ENCODE results near the gene TMEM253.

TMEM253 gene

DNA sequence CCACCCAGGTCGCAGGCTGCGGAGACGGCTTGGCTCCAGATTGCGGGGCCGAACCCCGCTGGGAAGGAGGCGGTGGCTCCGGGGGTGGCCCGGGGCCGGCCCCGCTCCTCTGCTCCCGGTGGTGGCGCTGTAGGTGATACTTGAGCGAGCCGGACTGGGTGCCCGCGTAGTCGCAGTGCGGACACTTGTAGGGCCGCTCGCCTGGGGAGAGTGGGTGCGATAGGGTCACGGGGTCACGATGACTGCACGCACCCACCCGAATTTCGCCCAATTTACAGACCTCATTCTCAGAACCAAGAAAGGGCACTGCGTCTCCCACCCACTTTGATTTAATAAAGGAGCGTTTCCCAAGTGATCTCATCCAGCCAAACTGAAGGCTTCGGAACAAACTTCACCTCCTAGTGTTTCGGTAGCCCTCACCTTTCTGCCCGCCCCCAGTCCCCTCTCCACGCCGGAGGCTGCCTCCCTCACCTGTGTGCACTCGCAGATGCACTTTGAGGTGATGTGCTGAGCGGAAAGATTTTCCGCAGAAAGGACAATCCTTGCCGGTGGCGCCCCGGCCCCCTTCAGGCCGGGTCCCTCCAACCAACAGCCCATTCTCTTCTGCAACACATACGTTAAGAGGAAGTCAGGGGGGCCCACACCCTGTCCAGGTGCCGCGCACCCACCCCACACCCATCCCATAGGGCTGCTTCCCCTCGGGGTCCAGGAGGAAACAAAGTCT is 9.8 kb upstream of the TMEM253 start:
- DNase-seq, result no peak

DNA sequence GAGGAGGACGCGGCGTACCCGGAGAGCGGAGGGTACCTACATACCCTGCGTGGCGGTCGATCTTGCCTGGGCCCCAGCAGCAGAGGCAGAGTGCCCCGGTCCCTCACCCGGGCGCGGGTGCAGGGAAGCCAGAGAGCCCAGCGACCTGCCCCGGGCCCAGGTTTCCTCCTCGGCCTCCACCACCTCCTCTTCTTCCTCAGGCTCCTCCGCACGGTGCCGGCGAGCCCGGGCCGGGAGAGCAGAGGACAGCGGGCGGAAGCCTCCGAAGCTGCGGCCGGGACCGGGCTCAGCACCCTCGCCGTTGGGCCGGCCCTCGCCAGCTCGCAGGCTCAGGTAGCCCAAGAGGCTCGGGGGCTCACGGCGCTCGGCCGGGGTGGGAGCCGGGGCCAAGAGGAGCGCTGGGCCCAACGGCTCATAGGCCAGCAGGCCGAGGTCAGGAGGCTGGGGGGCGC is 9.0 kb upstream of the TMEM253 start:
- DNase-seq, result no peak

DNA sequence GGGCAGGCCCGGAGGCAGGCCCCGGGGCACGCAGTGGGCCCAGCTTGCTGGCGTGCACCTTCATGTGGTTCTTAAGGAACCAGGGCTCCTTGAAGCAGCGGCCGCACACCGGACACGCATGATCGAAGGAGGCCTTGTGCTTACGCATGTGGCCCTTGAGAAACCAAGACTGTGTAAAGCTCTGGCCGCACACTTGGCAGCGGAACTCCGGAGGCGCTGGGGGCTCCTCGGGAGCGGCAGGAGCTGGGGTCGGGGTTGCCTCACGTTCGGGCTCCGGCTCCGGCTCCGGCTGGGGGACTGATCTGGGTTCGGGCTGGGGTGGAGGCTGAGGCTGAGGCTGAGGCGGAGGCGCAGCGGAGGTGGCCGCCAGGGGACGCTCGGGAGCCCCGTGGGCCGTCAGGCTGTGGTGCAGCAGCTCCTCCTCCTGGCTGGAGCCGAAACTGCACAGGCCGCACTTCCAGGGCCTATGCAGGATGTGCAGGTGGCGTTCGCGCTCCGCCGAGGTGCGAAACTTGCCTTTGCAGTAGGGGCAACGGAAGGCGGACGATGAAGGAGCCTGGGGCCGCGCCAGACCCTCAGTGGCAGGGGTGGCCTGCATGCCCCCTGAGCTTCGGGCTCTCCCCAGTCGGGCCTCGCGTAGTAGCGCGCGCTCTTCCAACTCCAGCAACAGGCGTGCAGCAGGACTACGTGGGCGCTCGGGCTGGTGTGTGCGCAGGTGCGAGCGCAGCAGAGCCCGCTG is 8.4 kb upstream of the TMEM253 start:
- peak; percentile 95 for DNase-seq

DNA sequence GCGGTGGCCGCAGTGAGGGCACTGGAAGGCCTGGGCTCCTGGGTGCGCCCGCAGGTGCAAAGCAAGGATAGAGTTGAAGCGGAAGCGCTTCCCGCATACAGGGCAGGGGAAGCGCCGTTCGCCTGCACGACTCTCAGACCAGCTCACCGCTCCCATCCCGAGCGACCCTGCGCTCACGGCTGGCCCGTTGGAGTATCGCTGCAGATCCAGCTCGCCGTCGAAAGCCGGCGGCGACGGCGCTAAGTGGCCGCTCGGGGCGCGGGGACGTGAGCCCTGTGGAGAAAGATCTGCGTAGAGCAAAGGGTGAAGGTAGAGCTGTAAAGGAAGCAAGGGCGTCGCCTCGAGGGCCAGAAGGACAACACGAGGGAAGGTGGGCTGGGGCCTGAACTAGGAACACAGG is 7.8 kb upstream of the TMEM253 start:
- no peak for DNase-seq

DNA sequence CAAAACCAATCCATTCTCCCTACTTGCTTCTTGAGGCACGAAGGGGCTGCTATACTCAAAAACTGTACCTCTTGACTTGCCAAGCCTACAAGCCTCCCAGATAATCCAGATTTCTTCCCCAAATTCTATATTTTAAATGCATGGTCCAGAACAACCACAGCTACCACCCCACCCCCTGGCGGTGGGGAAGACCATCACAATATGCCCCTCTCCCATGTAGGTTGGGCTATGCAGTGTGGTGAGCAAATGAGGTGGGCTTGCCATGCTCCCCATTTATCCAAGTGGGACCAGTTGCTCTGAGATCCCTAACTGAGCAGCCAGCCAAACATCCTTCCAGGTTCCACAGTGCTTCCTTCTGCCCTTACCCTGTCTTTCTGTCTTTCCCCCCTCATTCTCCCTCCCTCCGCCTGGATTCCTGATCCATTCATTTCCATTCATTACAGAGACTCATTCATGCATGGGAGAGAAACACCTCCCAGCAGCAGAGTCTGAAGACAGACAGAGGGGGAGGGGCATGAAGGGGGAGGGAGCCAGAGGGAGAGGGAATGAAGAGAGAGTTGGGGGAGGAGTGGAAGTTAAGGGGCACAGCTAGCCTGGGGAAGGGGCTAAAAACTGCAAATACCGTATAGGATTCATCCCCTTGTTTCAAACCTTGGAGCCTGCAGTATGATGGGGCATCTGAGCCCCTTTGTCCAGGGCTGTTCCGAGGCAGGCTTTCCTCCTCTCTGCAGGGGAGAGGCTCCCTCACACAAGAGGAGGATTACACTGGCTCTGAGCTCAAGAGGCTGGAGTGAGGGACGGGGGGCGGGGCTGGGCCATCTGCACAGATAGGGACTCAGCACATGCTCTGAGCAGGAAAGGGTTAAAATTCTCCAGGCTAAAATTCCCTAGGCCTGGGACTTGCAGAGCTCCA is 6.8 kb upstream of the TMEM253 start:
- DNase-seq, result no peak

DNA sequence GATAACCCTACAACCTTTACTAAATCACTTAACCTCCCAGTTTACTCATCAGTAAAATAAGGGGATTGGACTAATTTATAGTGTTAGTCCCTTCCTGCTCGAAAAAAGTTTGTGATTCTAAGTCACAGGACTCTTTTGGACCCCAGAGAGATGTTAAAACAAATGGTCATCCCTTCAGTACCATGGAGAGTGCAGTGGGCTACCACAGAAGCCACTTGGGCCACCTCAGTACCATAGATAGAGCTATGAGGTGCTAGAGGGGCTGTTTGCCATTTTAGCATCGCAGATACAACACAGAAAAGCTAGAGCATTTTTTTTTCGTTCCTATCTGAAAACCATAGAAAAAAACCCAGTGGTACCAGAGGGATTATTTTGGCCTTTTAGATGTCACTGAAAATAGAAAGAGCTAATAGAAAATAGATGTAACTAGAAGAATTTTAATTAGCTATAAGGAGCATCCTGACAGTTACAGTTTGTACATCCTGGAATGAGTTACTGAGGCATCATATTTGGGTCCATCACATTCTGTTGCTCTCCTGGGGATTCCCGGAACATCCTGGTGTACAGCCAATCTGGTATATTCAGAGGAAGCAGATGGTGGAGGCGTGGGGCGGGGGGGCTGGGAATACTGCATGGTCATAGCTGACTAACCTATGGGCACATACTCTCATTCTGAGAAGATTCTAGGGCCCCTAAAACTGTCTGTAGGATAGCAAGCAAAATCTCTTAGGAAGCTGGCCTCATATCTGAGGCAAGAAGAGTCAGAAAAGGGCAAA is 5.2 kb upstream of the TMEM253 start:
- DNase-seq, result no peak

DNA sequence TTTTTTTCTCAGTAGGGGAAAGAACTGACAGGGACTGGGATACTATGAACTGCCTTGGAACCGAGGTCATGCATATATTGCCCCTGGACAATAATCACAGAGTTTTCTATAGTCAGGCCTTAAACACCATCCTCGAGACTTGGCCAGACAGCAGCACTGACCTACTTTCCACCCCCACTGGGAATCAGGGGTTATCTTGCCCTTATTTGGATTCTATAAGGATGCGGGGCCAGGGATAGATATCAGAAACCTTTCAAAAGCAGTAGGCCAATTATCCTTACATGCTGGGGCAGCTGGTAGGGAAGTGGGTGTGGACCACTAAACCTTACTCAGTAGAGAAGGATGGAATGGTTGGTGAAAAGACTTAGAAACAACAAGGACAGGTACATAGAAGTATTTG is 4.4 kb upstream of the TMEM253 start:
- DNase-seq, result no peak

DNA sequence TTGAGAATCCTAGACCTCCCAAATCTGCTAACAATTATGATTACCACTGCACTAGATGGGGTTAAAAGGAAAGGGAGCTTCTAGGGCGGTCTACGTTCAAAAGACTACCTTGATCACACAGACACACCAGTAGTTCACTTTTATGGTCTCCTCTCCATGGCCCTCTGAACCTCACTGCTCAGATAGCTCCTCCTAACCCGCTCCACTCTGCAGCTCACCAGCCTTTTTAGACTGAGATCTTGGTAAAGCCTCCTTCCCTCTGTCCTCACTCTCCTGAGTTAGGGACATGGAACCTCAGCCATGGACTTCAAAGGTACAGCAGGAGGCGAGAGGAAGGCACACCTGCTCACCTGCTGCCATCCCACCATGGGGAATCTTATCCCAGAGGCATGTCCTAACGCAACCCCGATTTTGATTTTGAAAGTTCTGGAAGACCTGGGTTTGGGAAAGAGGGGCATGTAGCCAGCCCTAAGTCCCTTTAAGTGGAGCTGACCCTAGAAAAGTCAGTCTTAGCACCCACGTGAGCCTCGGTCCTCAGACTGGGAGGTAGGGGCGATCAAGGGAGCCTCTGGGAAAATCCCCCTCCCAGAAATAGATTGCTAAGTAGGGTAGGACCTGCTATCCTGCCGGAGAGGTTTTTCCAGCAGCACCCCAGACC is 3.8 kb upstream of the TMEM253 start:
- DNase-seq, result no peak

DNA sequence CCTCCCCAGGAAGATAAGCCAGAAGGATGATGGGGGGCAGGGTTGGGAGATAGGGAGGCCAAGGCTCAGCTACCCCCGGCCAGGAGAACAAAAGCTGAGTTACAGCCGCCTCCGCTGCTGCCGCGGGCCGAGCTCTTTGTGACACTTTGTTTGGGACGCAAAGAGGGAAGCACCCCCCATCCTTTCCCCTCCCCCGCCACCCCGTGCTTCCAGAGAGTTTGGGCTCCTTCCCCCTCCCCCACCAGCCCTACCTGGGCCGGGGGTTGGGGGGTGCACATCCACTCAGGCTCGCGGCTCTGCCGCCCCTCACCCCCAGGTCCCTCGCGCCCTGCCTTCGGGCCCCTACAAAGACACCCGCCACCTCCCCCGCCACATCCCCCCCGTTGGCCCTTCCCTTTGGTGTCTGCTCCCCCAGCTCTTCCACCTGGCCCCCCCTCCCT is 3.2 kb upstream of the TMEM253 start:
- no peak for DNase-seq

DNA sequence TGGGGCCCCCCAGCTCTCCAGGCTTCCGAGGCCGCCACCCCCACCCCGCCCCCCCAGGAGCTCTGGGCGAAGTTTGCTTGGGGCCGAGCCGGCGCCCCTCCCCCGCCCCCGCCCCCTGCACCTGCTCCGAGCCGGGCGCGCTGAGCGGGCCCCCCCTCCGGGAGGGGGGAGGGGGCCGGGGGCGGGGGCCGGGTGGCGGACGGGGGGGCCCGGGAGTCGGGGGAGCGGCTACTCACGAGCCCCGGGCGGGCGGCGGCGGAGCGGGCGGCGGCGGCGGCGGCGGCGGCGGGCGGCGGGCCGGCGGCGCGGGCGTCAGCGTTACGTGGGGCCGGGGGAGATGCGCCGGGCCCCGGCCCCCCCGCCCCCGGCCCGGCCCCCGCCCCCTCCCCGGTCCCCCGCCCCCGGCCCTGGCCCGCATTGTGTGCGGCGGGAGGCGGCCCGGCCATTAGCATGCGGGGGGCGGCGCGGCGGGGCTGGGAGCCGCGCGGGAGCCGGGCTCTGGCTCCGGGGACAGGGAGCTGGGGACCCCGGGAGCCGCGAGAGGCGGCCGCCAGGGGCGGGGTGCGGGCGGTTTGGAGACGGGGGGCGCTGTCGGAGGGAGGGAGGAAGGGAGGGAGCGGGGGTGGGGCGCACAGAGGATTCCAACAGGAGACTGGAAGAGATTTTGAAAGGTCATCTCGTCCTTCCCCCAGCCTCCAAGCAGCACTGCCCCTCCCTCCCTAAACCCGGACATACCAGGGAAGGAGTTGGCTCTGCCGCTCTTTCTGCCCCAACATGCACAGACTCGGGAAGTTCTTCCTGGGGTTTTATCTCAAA is 2.6 kb upstream of the TMEM253 start, which contains the start of gene ZNF219:
TSS of gene ZNF219 (minus strand) at position 580 of the 816 bp plus-strand sequence. CDS start 5,064 bp downstream, outside the sequence.
- peak; percentile 26 for DNase-seq

DNA sequence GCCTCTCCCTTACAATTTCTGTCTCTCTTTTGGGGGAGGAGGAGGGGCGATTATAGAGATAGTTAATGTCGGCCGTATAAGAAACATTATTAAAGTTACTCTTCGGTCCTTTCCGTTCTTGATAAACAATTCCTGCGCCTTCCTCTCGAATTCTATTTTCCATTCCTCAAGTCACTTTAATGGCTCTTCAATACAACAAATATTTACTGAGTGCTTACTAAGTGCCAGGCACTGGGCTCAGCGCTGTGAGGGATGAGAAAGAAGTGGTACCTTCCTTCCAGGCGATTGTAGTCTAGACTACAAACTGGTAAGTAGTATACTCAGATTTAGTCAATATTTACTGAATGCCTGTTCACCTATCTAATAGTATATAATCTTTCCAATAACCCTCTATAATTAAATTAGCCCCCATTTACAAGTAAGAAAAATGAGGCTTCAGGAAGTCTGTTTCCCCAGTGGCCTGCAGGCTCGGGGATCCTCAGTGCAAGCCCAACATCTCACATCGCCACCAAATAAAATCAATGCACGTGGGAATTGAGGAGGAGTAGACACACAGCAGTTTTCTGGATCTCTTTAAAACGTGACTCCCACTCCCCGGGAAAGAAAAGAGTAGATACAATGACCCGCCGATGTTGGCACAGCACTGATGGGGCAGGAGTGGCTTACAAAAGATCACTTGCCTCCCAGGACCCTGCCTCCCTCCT is 1.8 kb upstream of the TMEM253 start:
- no peak for DNase-seq

DNA sequence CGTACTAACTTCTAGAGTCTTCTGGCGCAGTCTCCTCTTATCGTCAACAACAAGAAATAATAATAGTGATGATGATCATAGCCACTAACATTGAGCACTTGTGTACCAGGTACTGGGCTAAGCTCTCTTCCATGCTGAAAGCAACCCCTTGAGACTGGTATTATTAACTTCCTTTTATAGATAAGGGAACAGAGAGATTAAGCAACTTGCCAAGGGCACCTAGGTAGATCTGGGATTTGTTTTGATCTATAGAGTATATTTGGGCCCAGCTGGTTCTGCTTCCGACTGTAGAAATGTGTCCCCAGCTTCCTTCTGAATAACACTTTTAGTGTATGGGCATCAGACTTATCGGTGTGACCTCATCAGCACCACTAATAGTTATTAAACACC is 1.3 kb upstream of the TMEM253 start:
- DNase-seq, result no peak

DNA sequence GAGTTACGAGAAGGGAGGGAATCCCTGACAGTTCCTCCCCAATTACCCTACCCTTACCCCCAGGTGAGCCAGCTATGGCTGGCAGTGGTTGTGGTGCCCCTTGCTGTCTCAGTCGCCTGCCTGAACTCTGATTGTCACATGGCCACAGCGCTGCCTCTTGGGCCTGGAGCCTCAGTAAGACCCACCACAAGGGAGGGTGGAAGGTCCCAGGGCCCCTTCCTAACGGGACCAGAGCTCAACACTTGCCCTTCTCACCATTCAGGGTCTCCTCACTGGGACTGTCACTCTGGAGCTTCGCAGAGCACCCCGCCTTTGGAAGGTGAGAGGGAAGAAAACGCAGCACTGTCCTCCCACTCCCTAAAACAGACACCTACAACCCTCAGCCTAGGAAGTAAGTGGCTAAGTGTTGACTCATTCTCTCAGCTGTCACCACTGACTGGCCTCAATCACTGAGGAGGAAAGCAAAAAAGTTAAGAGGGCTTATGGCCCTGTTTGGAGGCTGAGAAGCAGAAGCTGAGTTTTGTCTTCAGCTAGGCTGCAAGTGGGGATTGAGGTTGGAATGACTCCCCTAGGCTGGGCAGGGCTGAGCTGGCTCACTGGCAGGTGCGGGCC is 1.0 kb downstream of the TMEM253 start:
- no peak for DNase-seq

DNA sequence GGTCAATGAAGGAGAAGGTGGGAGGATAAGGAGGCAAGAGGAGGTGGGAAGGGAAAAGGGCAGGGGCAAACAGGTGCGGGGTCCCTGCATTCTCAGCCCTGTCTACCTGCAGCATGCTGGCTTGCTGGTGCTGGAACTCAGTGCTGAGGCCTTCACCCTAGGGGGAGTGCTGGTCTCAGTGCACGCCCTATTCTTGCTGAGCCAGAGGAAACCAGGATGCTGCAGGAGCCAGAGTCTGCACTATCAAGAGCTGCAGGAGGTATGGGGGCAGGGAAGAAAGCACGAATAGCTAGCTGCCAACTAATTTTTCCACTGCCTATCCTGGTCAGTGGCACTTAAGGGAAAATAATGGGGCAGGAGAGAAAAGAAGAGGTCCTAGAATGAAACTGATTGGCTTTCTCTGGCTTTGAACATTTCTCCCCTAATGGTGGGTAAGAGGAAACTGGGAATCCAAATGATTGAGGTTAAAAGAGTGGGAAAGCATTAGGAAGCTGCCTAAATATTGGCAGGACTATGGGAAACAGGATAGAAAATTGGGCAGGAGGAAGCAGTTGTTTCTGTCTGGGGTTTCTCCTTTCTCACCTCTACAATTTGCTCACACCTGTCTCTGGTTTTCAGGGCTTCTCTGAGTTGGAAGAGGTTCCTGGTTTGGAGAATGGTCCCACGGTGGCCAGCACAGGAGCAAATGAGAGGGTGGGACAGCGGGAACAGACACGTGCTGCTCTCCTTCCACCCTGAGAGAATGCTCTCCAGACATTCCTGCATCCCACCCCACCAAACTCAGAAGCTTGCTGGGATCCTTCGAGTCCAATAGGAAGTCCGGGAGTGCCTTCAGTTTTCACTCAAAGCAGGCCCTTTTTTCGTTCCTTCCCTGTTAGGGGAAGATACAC is 1.9 kb downstream of the TMEM253 start:
- DNase-seq, result no peak

DNA sequence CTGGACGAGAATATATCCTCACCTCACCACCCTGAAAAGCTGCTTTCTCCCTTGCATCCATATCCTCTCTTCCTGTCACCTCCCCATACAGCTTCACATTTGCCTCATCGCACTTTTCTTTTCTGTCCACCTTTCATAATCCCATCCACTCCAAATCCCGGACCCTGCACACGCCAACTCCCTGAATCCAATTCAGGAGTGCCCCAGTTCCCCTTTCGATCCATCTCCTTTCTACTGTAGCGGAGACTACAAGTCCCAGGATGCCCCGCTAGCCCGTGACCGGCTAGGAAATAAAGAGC is 2.5 kb downstream of the TMEM253 start:
- no peak for DNase-seq

DNA sequence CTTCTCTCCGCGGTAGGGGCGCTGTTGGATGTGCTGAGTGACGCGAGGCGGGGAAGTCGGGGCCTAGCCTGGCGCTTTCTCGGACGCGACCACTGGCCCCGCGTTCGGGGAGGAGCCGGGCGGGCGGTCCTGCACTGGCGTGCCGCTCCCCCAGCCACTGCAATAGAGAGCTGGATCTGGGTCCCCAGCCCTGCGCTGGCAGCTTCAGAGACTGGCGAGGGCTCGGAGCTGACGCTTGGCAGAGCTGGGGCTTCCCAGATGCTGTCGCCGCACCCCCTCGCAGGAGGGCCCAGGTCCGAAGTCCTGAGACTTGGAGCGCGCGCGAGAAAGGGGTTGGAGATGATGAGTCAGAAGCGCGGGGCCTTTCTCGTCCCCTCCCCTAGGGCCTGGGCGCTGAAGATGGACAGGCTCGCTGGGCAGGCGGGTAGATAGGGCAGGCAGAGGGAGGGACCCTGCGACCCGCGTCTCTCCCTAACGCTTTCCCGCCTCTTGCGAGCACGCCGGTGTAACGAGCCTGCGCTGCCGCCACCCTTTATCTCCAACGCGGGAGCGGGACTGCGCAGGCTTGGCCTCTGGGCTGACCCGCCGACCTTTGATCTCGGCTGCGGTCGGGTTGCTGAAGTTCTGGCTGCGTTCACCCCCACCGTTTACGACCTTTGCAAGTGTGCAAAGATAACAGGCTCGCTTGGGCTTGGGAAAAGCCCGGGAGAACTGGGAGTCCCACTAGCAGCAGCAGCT is 3.0 kb downstream of the TMEM253 start:
- peak; percentile 93 for DNase-seq

DNA sequence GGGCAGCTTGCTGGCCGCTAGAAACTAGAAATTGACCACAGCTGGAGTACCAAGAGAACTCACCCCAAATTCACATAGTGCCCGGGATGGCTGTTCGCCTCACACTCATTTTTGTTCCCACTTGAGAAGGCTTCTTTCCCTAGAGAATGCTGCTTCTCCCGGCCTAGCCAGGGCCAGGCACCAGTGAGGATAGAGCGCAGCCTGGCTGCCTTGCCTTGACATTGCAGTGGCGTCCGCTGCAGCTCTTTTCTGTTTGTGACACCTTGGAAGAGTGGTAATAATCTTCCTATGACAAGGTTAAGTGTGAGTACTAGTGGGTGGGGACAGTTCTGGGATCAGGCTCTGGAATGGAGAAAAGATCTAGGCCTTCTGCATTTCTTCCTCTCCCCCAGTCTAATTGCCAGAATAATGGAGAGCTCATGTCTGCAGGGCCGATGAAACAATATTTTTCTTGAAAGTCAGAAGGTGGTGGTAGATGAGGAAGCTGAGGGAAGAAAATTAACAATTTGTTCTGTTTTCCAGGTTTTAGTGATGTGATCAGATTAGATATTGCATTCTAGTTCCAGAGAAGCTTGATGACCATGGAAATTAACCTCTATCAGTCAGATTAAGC is 3.7 kb downstream of the TMEM253 start:
- DNase-seq, result peak; percentile 65

DNA sequence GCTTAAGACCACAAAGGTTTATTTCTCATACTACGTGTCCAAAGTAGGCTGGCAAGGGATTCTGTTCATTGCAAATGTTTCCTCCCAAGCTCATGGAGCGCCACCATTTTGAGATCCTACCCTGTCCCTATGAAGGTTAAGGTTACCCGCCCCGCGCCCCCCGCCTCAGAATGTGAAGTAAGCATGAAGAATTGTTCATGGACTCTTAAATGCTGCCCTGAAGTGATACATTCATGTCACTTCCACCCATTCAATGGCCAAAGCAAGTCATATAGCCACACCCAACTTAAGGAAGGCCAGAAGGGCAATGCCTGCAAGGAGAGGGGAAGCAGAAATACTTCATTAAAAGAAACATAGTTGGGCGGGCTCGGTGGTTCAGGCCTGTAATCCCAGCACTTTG is 4.2 kb downstream of the TMEM253 start:
- no peak for DNase-seq

All from stimulated activated CD4-positive, alpha-beta T cell treated with anti-CD3 and anti-CD28 coated beads, Interleukin-4, amount 100 ng/mL, for 1 hour (primary cell).